Activated CD8-positive, alpha-beta memory T cell treated with anti-CD3 and anti-CD28 coated beads, Interleukin-2, amount 50 U/mL, for 1 hour (primary cell): Measurements from ENCODE around the gene DDX41.
"Not testable (repeated sequence)": the region's sequence is repeated elsewhere in the genome, so short reads cannot be mapped to it uniquely, and the experiment has no call there.

ENCODE experiments used
- DNase-seq: peaks from one replicate; pipeline ENCODE4 v3.0.0-alpha.2; 2020; ENCODE audit errors: extremely low read depth

The DDX41 gene

GRCh38 chr5:177537389-177538361, 20.9 kb upstream of the DDX41 start:
- DNase-seq: no peak

DNA sequence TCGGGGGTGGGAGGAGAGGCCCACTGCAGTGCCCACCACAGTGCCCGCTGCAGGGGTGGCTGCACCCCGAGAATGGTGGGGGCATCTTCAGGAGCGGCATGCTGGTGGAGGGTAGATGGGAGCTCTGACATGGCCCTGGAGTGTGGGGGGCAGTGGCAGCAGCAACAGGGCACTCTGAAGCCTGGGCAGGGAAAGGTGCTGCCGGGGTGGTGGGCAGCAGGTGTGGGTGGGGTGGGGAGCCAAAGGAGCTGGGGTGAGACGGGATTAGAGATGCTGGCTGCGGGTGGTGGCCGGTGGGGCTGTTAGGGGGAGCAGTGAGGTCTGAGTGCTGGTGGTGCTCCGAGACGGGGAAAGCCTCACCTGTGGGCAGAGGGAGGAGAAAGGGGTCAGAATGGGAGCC, 19.6 kb upstream of the DDX41 start:
- no peak for DNase-seq

- no peak for DNase-seq
Measured at GRCh38 chr5:177535125-177535524, 18.4 kb upstream of the DDX41 start.

DNA sequence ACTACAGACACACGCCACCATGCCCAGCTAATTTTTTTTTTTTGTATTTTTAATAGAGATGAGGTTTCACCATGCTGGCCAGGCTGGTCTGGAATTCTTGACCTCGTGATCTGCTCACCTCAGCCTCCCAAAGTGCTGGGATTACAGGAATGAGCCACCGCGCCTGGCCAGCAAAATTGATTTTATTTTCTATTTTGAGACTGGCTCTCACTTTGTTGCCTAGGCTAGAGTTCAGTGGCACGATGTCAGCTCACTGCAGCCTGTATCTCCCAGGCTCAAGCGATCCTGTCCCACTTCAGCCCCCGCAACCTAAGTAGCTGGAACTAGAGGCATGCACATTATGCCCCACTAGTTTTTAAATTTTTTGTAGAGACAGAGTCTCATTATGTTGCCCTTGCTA, 17.7 kb upstream of the DDX41 start:
- DNase-seq: not testable (repeated sequence)

GRCh38 chr5:177531209-177531940, 14.6 kb upstream of the DDX41 start:
- DNase-seq: no peak

DNA sequence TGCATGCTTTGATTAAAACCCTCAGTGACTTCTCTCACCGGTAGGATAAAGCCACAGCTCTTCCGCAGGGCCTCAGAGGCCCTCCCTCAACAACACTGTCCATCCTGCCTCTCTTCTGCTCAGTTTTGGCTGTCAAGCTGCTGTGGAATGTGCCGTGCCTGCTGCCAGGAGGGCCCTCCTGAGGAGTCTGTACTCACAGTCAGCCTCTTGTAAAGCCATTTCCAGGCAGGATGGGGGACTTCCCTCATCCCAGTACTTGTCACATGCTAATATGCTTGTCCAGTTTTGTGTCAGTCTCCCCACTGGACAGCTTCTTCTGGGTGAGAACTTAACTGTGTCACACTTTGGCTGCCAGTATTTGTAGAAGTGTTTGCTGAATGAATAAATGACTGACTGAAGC, 13.9 kb upstream of the DDX41 start:
- no peak for DNase-seq

DNA sequence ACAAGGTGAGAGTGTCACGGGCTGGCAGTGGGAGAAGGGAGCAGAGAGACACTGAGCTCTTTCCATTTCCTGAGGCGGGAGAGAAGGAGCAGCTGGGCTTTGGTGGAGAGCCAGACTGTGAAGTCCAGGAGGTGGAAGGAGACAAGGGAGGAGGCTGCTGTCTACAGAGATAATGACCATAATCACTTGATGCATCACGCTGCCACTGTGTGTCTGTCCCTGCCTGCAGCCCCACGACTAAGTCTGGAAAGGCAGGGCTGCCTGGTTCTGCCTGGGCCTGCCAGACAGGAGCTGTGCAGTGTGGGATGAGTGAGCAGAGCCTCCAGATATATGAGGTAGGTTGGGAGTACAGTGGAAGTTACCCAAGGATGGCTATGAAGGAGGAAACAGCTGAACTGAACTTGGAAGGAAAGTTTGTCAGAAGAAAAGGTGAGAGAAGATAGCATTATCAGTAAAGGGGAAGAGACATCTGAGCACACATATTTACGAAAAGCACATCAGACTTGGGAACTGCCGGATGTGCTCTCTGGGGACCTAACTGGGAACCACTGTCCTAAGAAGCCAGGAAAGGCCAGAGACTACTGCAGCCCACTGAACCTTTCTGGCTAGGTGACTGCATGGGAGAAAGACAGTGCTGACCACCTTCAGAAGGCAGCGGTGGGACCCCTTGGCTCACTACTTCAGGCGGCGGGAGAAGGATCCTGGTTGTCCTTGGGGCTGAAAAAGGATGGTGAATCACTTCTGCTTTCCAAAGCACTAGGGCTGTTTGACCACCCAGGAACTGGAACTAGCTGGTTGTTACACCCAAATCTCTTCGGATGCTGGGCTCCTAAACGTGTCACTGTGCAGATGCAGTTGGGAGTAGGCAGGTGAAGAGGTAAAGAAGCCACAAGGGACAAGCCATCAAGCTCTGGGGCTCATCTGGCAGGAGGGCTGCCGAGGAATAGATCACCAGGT, 12.8 kb upstream of the DDX41 start:
- no peak for DNase-seq

- no peak for DNase-seq
Measured at GRCh38 chr5:177528631-177529030, 11.9 kb upstream of the DDX41 start.

DNA sequence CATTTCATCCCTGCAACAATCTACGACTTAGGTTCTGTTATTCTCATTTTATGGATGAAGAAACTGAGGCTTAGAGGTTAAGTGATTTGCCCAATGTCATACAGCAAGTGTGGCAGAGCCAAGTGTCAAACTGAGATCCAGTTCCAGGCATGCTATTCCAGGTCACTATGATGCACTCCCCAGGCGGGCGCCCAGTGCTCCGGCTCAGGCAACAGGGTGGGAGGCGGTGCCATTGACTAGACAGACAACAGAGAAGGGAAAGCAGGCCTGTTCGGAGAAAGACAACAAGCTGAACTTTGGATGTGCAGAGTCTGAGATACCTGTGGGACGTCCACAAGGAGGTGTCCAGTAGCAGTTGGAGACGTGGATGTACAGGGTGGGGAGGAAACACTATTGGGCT, 10.8 kb upstream of the DDX41 start:
- no peak for DNase-seq

DNA sequence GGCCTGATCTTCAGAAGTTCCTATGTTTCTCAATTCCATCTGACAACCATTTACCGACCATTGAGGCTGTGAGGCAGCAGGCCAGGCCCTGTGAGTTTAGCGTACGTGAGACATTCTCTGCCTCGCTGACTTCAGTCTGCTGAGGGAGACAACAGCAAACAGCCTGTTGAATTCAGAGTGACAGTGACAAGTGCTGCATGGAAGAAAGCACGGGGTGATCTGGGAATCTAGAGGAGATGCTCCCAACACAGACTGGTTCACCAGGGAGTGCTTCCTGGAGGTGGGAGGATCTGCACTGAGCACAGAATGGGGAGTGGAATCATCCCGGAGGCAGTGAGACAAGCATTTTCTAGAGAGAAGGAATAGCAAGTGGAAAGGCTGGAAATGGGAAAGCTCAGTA, 10.0 kb upstream of the DDX41 start:
- no peak for DNase-seq

- DNase-seq: no peak
Measured at GRCh38 chr5:177526191-177526590, 9.4 kb upstream of the DDX41 start.

DNA sequence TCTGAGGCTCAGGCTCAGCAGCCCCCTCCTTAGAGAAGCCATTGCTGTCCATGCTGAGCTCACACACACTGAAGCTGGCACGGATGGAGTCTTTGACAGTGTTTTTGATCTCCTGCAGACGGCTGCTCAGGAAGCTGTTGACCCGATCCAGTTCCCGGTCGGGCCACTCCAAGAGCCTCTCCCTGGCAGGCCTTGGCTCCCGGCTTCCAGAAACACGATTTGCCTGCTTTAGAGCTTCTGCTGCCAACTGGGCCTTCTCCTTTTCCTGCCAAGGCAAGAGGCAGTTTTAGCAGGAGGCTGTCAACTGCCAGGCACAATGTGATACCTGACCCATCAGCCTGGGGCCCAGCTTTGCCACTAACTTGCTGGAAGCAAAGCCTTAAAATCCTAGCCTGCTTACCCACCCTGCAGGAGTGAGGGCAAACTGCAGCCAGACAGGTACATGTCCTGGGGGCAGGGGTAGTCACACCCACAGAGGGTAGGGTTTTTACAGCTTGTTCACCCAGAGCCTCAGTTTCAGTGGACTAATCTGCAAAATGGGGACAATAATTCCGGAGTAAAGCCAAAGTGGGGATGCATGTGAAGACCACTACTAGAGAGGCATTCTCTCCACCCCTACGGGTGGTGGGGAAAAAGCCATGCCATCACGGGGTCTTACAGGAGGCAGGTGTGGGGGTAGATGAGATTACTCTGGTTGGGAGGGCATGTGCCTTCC, 8.3 kb upstream of the DDX41 start:
- no peak for DNase-seq

GRCh38 chr5:177524539-177524900, 7.8 kb upstream of the DDX41 start:
- no peak for DNase-seq

GRCh38 chr5:177523711-177524538, 7.2 kb upstream of the DDX41 start:
- no peak for DNase-seq

DNA sequence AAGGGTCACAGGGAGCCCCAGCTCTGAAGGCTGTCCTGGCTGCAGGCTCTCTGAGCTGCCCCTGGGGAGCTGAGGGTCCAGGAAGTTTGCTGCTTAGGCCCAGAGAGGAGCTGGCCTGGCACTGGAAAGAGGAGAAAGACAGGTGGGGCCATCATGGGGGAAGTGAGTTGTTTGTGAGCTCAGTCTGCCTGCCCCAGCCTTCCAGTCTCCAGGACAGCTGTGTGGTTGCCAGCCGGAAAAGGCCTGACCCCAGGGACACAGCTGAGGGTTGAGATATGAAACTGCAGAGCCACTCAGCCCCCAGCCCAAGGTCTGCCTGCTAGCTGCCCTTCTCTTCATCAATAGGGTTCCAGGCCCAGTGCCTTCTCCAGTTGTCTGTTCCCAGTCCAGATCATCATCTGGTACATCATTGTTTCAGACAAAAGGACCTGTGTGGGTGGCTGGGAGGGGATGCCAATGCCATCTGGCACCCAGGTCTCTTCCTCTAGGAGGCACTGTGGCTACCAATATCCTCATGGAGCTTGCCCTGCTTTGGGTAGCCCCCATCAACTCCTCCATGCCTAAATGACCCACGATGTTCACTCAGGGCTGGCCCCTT, 4.3 kb upstream of the DDX41 start:
- no peak for DNase-seq

- no peak for DNase-seq
Measured at GRCh38 chr5:177520271-177520670, 3.5 kb upstream of the DDX41 start.

DNA sequence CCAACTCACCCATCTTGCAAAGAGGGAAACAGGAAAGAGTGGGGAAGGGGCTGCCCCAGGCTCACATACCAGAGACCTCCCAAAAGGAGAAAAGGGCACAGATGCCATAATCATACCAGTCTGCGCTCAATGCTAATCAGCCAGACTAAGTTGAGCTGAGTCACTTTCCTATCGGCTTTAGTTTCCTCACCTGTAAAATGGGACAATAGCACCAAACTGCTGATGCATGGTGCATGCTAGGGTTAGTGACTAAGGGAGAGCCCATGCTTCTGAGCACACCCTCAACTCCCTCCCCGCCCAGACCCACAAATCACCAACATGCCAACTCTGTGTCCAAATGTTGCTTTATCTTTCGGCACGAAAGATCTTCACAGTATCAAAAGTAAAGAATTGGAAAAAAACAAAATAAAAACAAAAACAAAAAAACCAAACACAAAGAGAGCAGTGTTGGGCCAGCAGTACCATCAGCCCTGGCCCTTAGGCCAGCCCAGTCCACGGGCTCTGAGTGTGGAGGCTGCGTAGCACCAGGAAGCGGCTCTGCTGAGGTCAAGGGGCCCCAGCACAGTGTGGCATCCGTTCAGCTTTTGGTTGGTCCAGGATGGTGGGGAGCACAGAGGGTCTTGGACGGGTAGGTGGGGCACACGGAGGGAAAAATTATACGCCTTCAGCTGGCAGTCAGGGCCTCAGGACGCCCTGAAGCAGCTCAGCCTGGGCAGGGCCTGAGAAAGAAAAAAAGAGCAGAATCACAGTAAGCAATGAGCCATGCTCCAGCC, 2.9 kb upstream of the DDX41 start:
- DNase-seq: no peak

- DNase-seq: no peak
Measured at GRCh38 chr5:177515580-177515979, 1.2 kb downstream of the DDX41 start.

GRCh38 chr5:177514541-177514940, 2.2 kb downstream of the DDX41 start:
- no peak for DNase-seq
